WTC11 (cell line): ENCODE results near the gene R3HDM4. TPM values are rescaled to one million over a fixed set of nuclear protein-coding genes. Genes with fewer than 3 reads are reported as not detected.

Experiments used
- ATAC-seq: fragments of 200-7000 bp; cut with Tn5 transposase; 2 replicates; pipeline ENCODE4 v1.10.0; 2021; ENCODE audit warnings: mild to moderate bottlenecking, moderate library complexity
- CTCF ChIA-PET: fragments of 300-600 bp; sonication (Branson Sonifier 250); formaldehyde crosslinking; loops from one replicate; lab custom pipeline; 2021; ENCODE audit warnings: antibody characterized with exemption; lab: Charles Lee
- POLR2A ChIA-PET: fragments of 350-600 bp; sonication (Branson Sonifier 250); formaldehyde crosslinking; loops from one replicate; lab custom pipeline; 2021; ENCODE audit warnings: antibody characterized with exemption; lab: Charles Lee
- DNase-seq: peaks from one replicate; pipeline ENCODE4 v3.0.0; 2021; ENCODE audit warnings: low spot score
- H3K27ac Mint-ChIP-seq: 2 replicates; pipeline ENCODE4 v1.8.0; 2021; ENCODE audit warnings: mixed read lengths
- H3K27me3 Mint-ChIP-seq: 2 replicates; pipeline ENCODE4 v1.8.0; 2021; ENCODE audit warnings: low read depth, mild to moderate bottlenecking, moderate library complexity, mixed read lengths
- H3K36me3 Mint-ChIP-seq: 2 replicates; pipeline ENCODE4 v1.8.0; 2021; ENCODE audit warnings: mixed read lengths
- H3K4me1 Mint-ChIP-seq: 2 replicates; pipeline ENCODE4 v1.8.0; 2022; ENCODE audit warnings: mixed read lengths
- H3K4me3 Mint-ChIP-seq: 2 replicates; pipeline ENCODE4 v1.8.0; 2021; ENCODE audit warnings: mild to moderate bottlenecking, moderate library complexity, mixed read lengths
- H3K9me3 Mint-ChIP-seq: 2 replicates; pipeline ENCODE4 v1.8.0; 2021; ENCODE audit warnings: mixed read lengths
- ATF3 ChIP-seq: sonication (generic); formaldehyde crosslinking; conservative IDR thresholded peaks from 2 replicates; pipeline ENCODE4 v1.8.1; 2022; ENCODE audit warnings: mild to moderate bottlenecking, missing genetic modification reagents
- CREB1 ChIP-seq: sonication (generic); formaldehyde crosslinking; IDR thresholded peaks from 2 replicates; pipeline ENCODE4 v1.8.0; 2023; ENCODE audit warnings: mild to moderate bottlenecking, missing genetic modification reagents
- CREM ChIP-seq: sonication (generic); formaldehyde crosslinking; IDR thresholded peaks from 2 replicates; pipeline ENCODE4 v1.8.1; 2022; ENCODE audit warnings: mild to moderate bottlenecking, missing genetic modification reagents, moderate library complexity
- FOXP4 ChIP-seq: sonication (generic); formaldehyde crosslinking; IDR thresholded peaks from 2 replicates; pipeline ENCODE4 v1.8.0; 2022; ENCODE audit warnings: mild to moderate bottlenecking, missing genetic modification reagents
- JUN ChIP-seq: sonication (generic); formaldehyde crosslinking; IDR thresholded peaks from 2 replicates; pipeline ENCODE4 v1.8.0; 2023; ENCODE audit warnings: mild to moderate bottlenecking, missing genetic modification reagents
- NFYB ChIP-seq: sonication (generic); formaldehyde crosslinking; conservative IDR thresholded peaks from 2 replicates; pipeline ENCODE4 v1.8.0; 2022; ENCODE audit warnings: low read depth, missing genetic modification reagents
- NR2C2 ChIP-seq: sonication (generic); formaldehyde crosslinking; IDR thresholded peaks from 2 replicates; pipeline ENCODE4 v1.8.0; 2022; ENCODE audit warnings: mild to moderate bottlenecking, missing genetic modification reagents
- RORB ChIP-seq: fragments of 250-450 bp; sonication (Bioruptor Pico); IDR thresholded peaks from 2 replicates; pipeline ENCODE4 v1.9.0; 2021; ENCODE audit warnings: mild to moderate bottlenecking
- STAT6 ChIP-seq: sonication (generic); formaldehyde crosslinking; conservative IDR thresholded peaks from 2 replicates; pipeline ENCODE4 v1.8.1; 2023; ENCODE audit warnings: mild to moderate bottlenecking, low read depth, missing genetic modification reagents, moderate library complexity
- ZNF121 ChIP-seq: sonication (generic); formaldehyde crosslinking; IDR thresholded peaks from 2 replicates; pipeline ENCODE4 v1.8.0; 2023; ENCODE audit warnings: missing genetic modification reagents
- ZNF138 ChIP-seq: sonication (generic); formaldehyde crosslinking; conservative IDR thresholded peaks from 2 replicates; pipeline ENCODE4 v1.8.1; 2022; ENCODE audit warnings: mild to moderate bottlenecking, moderate library complexity, missing genetic modification reagents
- ZNF263 ChIP-seq: sonication (generic); formaldehyde crosslinking; IDR thresholded peaks from 2 replicates; pipeline ENCODE4 v1.8.1; 2022; ENCODE audit warnings: low read depth, mild to moderate bottlenecking, moderate library complexity, missing genetic modification reagents
- ZNF416 ChIP-seq: fragments of 250-450 bp; sonication (Bioruptor Pico); IDR thresholded peaks from 2 replicates; pipeline ENCODE4 v1.9.0; 2021; ENCODE audit warnings: mild to moderate bottlenecking, inconsistent platforms
- ZNF532 ChIP-seq: fragments of 250-450 bp; sonication (Bioruptor Pico); IDR thresholded peaks from 2 replicates; pipeline ENCODE4 v1.9.0; 2021; ENCODE audit warnings: mild to moderate bottlenecking, borderline replicate concordance
- total RNA-seq: library from RNA; stranded (reverse); gene quantifications from 3 replicates; pipeline ENCODE4 v1.2.3, GENCODE V29; 2021

Gene R3HDM4
- total RNA-seq, 1 experiment from 2014 or later, result 99.5 TPM

GRCh38 chr19:850979-851335 is 62.1 kb downstream of the R3HDM4 start:
- H3K36me3 Mint-ChIP-seq, result no peaks in the 10 kb centered on the region
- DNase-seq, result no peak
- peaks cover 3% of the 10 kb centered on the region; the same call in 1 of the 2 replicates for H3K27me3 Mint-ChIP-seq
- no peak for TF ChIP-seq ZNF121 (CRISPR knock-in tag)
- no peak for TF ChIP-seq NFYB
- TF ChIP-seq RORB (CRISPR knock-in tag), result no peak
- no peak for TF ChIP-seq ZNF416 (CRISPR knock-in tag)
- ChIA-PET CTCF (interaction anchor here (1.1 to 2.0 kb wide), 5 partner anchors 11 to 154 kb away, joined by 3 to 10 read pairs (median 3); no protein-coding TSS in a partner anchor), POLR2A (no interaction called here)
- H3K4me3 Mint-ChIP-seq, result no peak overlapping the region
- H3K27ac Mint-ChIP-seq, result no peak overlapping the region
- no peaks in the 10 kb centered on the region for H3K9me3 Mint-ChIP-seq
- no peaks in the 10 kb centered on the region for H3K4me1 Mint-ChIP-seq
- no peak for ATAC-seq

- CTCF ChIA-PET, result interaction anchor here (0.6 to 2.0 kb wide), 6 partner anchors 12 to 170 kb away, joined by 3 to 10 read pairs (median 3); no protein-coding TSS in a partner anchor
- Mint-ChIP-seq H3K4me3 (no peak overlapping the region), H3K4me1 (no peaks in the 10 kb centered on the region), H3K9me3 (no peaks in the 10 kb centered on the region), H3K27me3 (peaks cover 5% of the 10 kb centered on the region; the same call in 1 of the 2 replicates), H3K36me3 (no peaks in the 10 kb centered on the region), H3K27ac (no peak overlapping the region)
- TF ChIP-seq ZNF138 (CRISPR knock-in tag), result no peak
- TF ChIP-seq NR2C2, result no peak
- TF ChIP-seq STAT6 (CRISPR knock-in tag), result no peak
- no peak for TF ChIP-seq FOXP4
- no peak for TF ChIP-seq ATF3
- TF ChIP-seq ZNF532 (CRISPR knock-in tag), result no peak
- no peak for TF ChIP-seq ZNF263 (CRISPR knock-in tag)
- no peak for TF ChIP-seq JUN
- TF ChIP-seq CREB1, result no peak
- TF ChIP-seq CREM (CRISPR knock-in tag), result no peak
- POLR2A ChIA-PET, result no interaction called here
- DNase-seq, result peak; percentile 55
- peak; percentile 50 for ATAC-seq
Measured at GRCh38 chr19:850221-850978, 62.6 kb downstream of the R3HDM4 start.
